T47D (cell line): Measurements from ENCODE around the gene LTB.

Source experiments
- DNase-seq, 2 experiments: peaks; one replicate each; pipeline versions ENCODE4 v3.0.0 to v3.0.0-alpha.2; 2011 to 2012; ENCODE audit warnings: low read depth in 1 of 2, low spot score in 1 of 2
- JUND ChIP-seq: IDR thresholded peaks from 2 replicates; pipeline ENCODE4 v1.6.1; 2012; ENCODE audit warnings: low read depth
- in situ Hi-C: cut with HindIII; loops from 2 replicates; pipeline ENCODE4 v1.10.0; 2016; ENCODE audit warnings: low sequenced_read_pairs, low pct_unique_long_range_greater_than_20kb

Gene LTB

GRCh38 chr6:31534011-31534410 lies 48.2 kb downstream of the LTB start:
- in situ Hi-C loops: no loop called here
- no peak for TF ChIP-seq JUND
- DNase-seq: no peak

GRCh38 chr6:31533455-31533841 lies 48.8 kb downstream of the LTB start:
- no peak for DNase-seq
- no peak for TF ChIP-seq JUND
- in situ Hi-C loops: no loop called here

DNA sequence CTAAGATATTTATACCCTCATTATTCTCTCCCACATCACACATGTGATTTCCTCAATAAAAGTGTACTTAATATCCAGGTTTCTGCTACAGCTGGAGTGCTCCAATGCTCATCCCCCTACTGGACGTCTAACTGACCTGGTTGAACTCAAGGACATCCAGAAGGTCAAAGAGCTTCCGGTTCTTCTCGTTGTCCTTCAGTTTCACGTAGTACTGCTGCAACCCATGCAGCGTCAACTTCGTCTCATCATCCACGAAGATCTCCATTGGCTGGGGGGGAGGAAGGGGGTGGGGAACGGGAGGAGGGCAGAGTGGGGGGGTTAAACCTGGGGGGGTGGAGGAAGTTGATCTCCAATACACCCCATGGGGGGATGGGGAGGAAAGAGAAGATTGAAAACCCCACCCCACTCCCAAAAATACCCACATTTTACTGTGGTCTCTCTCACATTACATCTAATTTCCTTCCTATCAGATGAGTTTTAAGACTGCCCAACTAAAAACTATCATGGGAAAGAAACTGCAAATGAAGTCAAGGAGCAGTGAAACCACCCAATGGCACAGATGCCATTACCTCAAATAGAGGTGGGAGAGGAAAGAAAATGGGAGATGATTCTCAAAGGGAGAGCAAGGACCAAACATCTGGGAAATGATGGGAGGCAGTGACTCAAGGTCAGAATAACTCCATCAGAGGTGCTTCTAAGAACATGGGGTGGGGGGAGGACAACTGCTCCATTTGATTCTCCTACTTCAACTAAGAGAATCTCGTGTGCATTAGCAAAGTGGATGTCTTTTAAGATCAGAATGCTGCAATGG lies 49.4 kb downstream of the LTB start:
- TF ChIP-seq JUND: no peak
- no peak for DNase-seq
- in situ Hi-C loops: no loop called here

- in situ Hi-C loops: no loop called here
- no peak for TF ChIP-seq JUND
- no peak for DNase-seq
These were observed 50.2 kb downstream of the LTB start for GRCh38 chr6:31531771-31532643.

GRCh38 chr6:31531162-31531561 lies 51.1 kb downstream of the LTB start:
- DNase-seq: no peak
- in situ Hi-C loops: no loop called here
- no peak for TF ChIP-seq JUND

- in situ Hi-C loops: no loop called here
- TF ChIP-seq JUND: no peak
- DNase-seq: no peak
These were observed 51.6 kb downstream of the LTB start for GRCh38 chr6:31530659-31531058.
